NCI-H1417 treated with DMSO at 0.1 percent for 48 hours (cell line): ENCODE results near the gene TRIM67.

Source experiments
- DNase-seq: peaks from one replicate; lab custom pipeline; 2025; lab: John Stamatoyannopoulos, UW

TRIM67 gene

GRCh38 chr1:231233735-231234417 is 72.0 kb downstream of the TRIM67 start:
- DNase-seq: no peak

- no peak for DNase-seq
These were observed 72.6 kb downstream of the TRIM67 start for GRCh38 chr1:231234506-231234905.

GRCh38 chr1:231235526-231236207 is 73.8 kb downstream of the TRIM67 start:
- DNase-seq: no peak

- no peak for DNase-seq
These were observed 74.3 kb downstream of the TRIM67 start for GRCh38 chr1:231236208-231236591.

- DNase-seq: no peak
These were observed 75.1 kb downstream of the TRIM67 start for GRCh38 chr1:231236938-231237337.

GRCh38 chr1:231238298-231238697 is 76.4 kb downstream of the TRIM67 start:
- no peak for DNase-seq

- DNase-seq: no peak
These were observed 78.6 kb downstream of the TRIM67 start for GRCh38 chr1:231240531-231240882.

GRCh38 chr1:231240883-231241735 is 79.3 kb downstream of the TRIM67 start, which contains the start of gene GNPAT:
GNPAT (plus strand) TSS chr1:231241212; CDS start chr1:231241379, 167 bp downstream.
- DNase-seq: peak; percentile 7

- DNase-seq: no peak
These were observed 79.9 kb downstream of the TRIM67 start for GRCh38 chr1:231241750-231242149.

GRCh38 chr1:231242516-231243198 is 80.8 kb downstream of the TRIM67 start:
- DNase-seq: no peak

GRCh38 chr1:231248778-231249177 is 86.9 kb downstream of the TRIM67 start:
- DNase-seq: no peak

- DNase-seq: no peak
These were observed 90.5 kb downstream of the TRIM67 start for GRCh38 chr1:231252336-231252735.

GRCh38 chr1:231260351-231260750 is 98.5 kb downstream of the TRIM67 start:
- no peak for DNase-seq

- no peak for DNase-seq
These were observed 102.8 kb downstream of the TRIM67 start for GRCh38 chr1:231264642-231265041.

- DNase-seq: no peak
These were observed 103.5 kb downstream of the TRIM67 start for GRCh38 chr1:231265379-231265778.

- no peak for DNase-seq
These were observed 105.0 kb downstream of the TRIM67 start for GRCh38 chr1:231266811-231267322.
